ENCODE data around the gene B3GAT1.

DNA sequence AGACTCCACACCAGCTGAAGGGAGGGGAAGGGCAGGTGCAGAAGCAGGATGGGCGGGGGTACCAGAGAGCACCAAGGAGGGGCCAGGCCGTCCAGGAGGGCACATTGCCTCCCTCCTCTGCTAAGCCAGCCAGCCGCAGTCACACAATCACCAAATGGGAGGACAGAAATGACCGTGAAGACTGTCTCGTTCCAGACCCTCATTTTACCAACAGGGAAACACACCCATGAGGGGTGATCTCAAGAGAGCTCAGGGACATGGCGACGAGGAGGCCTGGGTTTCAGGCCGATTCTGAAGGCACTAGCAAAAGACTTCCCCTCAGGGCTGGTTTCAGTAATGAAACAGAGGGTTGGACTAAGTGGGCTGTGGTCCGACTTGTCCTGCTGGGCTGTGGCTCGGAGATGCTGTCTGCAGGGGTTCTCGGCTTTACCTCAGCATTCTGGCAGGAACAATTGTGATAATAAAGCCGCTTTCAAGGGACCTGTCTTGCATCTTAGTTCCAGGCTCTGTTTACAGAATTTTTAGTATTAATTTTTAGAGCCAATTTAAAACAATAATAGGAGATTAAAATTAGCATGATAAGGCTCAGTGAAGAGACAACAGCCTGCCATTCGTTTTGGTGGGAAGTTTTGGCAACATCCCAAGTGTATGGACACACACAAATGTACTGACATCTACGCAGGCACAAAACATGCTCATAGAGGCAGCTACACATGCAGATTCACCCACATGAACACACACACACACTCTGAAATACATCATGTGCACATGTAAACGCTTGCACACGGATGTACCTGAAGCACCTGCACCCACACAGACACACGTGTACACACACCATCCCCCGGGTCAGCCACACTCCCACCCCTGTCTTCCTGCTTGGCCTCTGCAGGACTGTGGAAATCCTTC, 2.0 kb upstream of the B3GAT1 start:
- TF ChIP-seq, protein P1, sequence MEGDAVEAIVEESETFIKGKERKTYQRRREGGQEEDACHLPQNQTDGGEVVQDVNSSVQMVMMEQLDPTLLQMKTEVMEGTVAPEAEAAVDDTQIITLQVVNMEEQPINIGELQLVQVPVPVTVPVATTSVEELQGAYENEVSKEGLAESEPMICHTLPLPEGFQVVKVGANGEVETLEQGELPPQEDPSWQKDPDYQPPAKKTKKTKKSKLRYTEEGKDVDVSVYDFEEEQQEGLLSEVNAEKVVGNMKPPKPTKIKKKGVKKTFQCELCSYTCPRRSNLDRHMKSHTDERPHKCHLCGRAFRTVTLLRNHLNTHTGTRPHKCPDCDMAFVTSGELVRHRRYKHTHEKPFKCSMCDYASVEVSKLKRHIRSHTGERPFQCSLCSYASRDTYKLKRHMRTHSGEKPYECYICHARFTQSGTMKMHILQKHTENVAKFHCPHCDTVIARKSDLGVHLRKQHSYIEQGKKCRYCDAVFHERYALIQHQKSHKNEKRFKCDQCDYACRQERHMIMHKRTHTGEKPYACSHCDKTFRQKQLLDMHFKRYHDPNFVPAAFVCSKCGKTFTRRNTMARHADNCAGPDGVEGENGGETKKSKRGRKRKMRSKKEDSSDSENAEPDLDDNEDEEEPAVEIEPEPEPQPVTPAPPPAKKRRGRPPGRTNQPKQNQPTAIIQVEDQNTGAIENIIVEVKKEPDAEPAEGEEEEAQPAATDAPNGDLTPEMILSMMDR (IDR thresholded peaks at IDR 0.05) = no peak
- TF ChIP-seq, protein P2, sequence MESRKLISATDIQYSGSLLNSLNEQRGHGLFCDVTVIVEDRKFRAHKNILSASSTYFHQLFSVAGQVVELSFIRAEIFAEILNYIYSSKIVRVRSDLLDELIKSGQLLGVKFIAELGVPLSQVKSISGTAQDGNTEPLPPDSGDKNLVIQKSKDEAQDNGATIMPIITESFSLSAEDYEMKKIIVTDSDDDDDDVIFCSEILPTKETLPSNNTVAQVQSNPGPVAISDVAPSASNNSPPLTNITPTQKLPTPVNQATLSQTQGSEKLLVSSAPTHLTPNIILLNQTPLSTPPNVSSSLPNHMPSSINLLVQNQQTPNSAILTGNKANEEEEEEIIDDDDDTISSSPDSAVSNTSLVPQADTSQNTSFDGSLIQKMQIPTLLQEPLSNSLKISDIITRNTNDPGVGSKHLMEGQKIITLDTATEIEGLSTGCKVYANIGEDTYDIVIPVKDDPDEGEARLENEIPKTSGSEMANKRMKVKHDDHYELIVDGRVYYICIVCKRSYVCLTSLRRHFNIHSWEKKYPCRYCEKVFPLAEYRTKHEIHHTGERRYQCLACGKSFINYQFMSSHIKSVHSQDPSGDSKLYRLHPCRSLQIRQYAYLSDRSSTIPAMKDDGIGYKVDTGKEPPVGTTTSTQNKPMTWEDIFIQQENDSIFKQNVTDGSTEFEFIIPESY (IDR thresholded peaks at IDR 0.05; ENCODE audit: borderline replicate concordance, low read depth) = no peak
- TF ChIP-seq POLR2AphosphoS5 (IDR thresholded peaks at IDR 0.05; ENCODE audit: low read depth, low read length) = no peak

Measured in SK-N-SH (cell line).